ENCODE data around the gene SLMAP.

DNA sequence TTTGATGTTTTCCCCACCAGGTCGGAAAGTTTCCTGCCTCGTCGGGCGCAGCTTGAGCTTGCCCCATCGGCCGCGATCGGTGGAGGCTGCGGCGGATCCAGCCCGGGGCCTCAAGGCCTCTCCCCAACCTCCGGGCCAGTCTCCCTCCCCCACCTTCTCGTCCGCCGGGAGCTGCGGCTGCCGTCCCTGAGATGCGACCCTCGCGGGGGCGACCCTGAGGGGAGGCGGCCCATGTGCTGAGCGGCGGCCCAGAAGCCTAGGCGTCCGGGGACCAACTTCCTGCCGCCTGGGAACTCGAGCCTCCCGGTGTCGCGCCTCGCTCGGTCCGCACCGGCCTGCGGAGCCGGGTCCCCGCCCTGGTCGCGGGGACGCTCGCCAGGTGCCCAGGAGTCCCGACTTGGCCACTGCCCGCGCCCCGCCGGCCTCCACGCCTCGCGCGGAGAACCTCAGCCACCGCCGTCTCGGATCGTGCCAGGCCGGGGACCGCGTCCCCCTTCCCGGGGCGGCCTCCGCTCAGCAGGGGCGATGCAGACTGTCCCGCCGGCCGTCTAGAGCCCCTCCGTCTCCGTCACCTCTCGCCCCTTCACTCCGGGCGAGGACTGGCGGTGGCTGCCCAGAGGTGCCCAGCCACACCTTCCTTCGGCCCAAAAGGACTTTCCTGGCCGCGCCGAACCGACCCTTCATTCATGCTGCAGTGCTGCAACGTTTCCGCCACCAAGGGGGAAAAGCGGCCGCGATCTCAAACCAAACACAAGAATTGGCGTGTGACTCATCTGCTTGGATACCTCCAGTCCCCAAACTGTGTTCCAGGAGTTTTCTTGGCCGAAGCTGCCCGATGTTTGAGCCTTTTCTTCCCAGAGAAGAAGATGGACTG, 656 bp downstream of the SLMAP start:
- TF ChIP-seq, protein P1, sequence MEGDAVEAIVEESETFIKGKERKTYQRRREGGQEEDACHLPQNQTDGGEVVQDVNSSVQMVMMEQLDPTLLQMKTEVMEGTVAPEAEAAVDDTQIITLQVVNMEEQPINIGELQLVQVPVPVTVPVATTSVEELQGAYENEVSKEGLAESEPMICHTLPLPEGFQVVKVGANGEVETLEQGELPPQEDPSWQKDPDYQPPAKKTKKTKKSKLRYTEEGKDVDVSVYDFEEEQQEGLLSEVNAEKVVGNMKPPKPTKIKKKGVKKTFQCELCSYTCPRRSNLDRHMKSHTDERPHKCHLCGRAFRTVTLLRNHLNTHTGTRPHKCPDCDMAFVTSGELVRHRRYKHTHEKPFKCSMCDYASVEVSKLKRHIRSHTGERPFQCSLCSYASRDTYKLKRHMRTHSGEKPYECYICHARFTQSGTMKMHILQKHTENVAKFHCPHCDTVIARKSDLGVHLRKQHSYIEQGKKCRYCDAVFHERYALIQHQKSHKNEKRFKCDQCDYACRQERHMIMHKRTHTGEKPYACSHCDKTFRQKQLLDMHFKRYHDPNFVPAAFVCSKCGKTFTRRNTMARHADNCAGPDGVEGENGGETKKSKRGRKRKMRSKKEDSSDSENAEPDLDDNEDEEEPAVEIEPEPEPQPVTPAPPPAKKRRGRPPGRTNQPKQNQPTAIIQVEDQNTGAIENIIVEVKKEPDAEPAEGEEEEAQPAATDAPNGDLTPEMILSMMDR (IDR thresholded peaks at IDR 0.05), result no peak
- no peak for TF ChIP-seq POLR2A (IDR thresholded peaks at IDR 0.05)
